B cell (primary cell): ENCODE measurements around the gene CDS2.
"Not testable (repeated sequence)": the region's sequence is repeated elsewhere in the genome, so short reads cannot be mapped to it uniquely, and the experiment has no call there.

ENCODE experiments used
- CTCF ChIP-seq: fragments of 200-600 bp; IDR thresholded peaks from one replicate; pipeline ENCODE4 v1.8.0; 2022; ENCODE audit warnings: antibody characterized with exemption, mild to moderate bottlenecking
- EZH2 ChIP-seq: IDR thresholded peaks from 2 replicates; pipeline ENCODE4 v1.6.1; 2012; ENCODE audit warnings: borderline replicate concordance, low read depth, mild to moderate bottlenecking, moderate library complexity, low read length; ENCODE audit not compliant: insufficient read depth, poor library complexity, severe bottlenecking

GRCh38 chr20:5099909-5100308 is 26.9 kb upstream of the CDS2 start:
- not testable (repeated sequence) for TF ChIP-seq CTCF, EZH2
